OCI-LY3 (cell line): ENCODE data around the gene KDM4F.

Experiments
- H2AFZ ChIP-seq: fragments of 200-600, 300-600 bp; shearing (Covaris generic); 2 replicates; pipeline ENCODE4 v1.6.0; 2014; ENCODE audit warnings: antibody characterized with exemption, low read depth, low read length
- H3K27ac ChIP-seq: fragments of 200-600, 300-600 bp; sonication (generic); 2 replicates; pipeline ENCODE4 v1.5.1; 2014; ENCODE audit warnings: mild to moderate bottlenecking, low read length, moderate library complexity, mixed read lengths
- H3K27me3 ChIP-seq: fragments of 200-600, 300-600 bp; sonication (generic); 2 replicates; pipeline ENCODE4 v1.6.1; 2014; ENCODE audit warnings: low read depth, low read length, mixed read lengths
- H3K36me3 ChIP-seq: fragments of 200-600, 300-600 bp; sonication (generic); replicated peaks from 2 replicates; pipeline ENCODE3; 2014; ENCODE audit warnings: low read depth, low read length, mixed read lengths
- H3K4me1 ChIP-seq: fragments of 300-600, 200-600 bp; sonication (generic); 2 replicates; pipeline ENCODE4 v1.6.1; 2014; ENCODE audit warnings: low read length, mixed read lengths
- H3K4me2 ChIP-seq: fragments of 200-600, 300-600 bp; sonication (generic); 2 replicates; pipeline ENCODE4 v1.6.1; 2014; ENCODE audit warnings: low read length, mixed read lengths
- H3K4me3 ChIP-seq: fragments of 300-600, 200-600 bp; sonication (generic); 2 replicates; pipeline ENCODE4 v1.5.1; 2014; ENCODE audit warnings: antibody characterized with exemption, mild to moderate bottlenecking, low read length, moderate library complexity
- H3K79me2 ChIP-seq: fragments of 300-600, 200-600 bp; shearing (Covaris generic); 2 replicates; pipeline ENCODE4 v1.6.1; 2014; ENCODE audit warnings: mild to moderate bottlenecking, low read length, mixed read lengths
- H3K9ac ChIP-seq: fragments of 300-600, 200-600 bp; shearing (Covaris generic); 2 replicates; pipeline ENCODE4 v1.6.0; 2014; ENCODE audit warnings: mild to moderate bottlenecking, low read length, moderate library complexity
- H3K9me3 ChIP-seq: fragments of 200-600, 300-600 bp; shearing (Covaris generic); 2 replicates; pipeline ENCODE4 v1.6.1; 2014; ENCODE audit warnings: low read length, mixed read lengths; ENCODE audit not compliant: insufficient read depth
- H4K20me1 ChIP-seq: fragments of 200-600, 300-600 bp; sonication (generic); 2 replicates; pipeline ENCODE4 v1.6.1; 2016; ENCODE audit warnings: low read length, mixed read lengths; ENCODE audit not compliant: insufficient read depth
- EZH2phosphoT487 ChIP-seq: fragments of 200-600 bp; shearing (Covaris generic); IDR thresholded peaks from 2 replicates; pipeline ENCODE4 v1.6.1; 2018; ENCODE audit warnings: antibody characterized with exemption, mixed run types, low read depth
- TF ChIP-seq, protein P1 (sequence below): fragments of 200-600, 300-600 bp; sonication (generic); IDR thresholded peaks from 2 replicates; pipeline ENCODE4 v1.5.1; 2014; ENCODE audit warnings: antibody characterized with exemption, low read length, low read depth

KDM4F gene

DNA sequence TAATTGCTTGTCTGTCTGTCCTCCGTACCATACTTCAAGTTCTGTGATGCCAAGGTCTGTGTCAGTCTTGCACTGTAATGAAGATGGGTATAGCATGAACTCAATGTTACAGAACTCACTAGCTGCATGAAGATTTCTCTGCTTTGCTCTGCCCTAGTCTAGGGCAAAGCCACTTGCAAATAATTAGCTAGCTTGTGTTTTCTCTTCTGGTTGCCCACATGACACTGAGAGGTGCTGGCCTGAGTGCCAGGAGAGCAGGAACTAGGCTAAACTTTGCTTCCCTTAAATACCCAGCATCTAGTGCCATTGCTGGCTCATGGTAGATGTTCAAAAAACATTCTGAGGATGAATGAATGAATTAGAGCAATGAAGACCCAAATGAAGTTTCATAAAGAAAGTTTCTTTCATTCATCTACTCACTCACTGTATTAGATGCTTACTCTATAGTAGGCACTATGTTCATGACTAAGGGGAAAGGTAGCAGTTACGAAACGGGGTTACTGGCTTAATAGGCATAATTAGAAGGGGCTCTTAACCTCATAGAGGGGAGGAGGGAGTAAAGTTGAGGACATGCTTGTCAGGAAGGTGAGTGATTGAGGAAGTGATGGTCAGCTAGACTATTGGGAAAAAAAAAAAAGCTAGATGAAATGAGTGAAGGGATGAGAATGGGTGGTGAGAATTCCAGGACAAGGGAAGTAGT, 36.0 kb downstream of the KDM4F start:
- Histone ChIP-seq H3K27me3 (no peaks in the 10 kb centered on the region), H3K4me2 (no peak overlapping the region), H4K20me1 (no peaks in the 10 kb centered on the region), H3K9ac (no peak overlapping the region), H3K4me1 (peaks cover 6% of the 10 kb centered on the region), H3K36me3 (no peaks in the 10 kb centered on the region), H3K4me3 (no peak overlapping the region), H3K79me2 (no peaks in the 10 kb centered on the region), H3K27ac (no peak overlapping the region), H2AFZ (no peak overlapping the region), H3K9me3 (no peaks in the 10 kb centered on the region)
- TF ChIP-seq, protein P1, sequence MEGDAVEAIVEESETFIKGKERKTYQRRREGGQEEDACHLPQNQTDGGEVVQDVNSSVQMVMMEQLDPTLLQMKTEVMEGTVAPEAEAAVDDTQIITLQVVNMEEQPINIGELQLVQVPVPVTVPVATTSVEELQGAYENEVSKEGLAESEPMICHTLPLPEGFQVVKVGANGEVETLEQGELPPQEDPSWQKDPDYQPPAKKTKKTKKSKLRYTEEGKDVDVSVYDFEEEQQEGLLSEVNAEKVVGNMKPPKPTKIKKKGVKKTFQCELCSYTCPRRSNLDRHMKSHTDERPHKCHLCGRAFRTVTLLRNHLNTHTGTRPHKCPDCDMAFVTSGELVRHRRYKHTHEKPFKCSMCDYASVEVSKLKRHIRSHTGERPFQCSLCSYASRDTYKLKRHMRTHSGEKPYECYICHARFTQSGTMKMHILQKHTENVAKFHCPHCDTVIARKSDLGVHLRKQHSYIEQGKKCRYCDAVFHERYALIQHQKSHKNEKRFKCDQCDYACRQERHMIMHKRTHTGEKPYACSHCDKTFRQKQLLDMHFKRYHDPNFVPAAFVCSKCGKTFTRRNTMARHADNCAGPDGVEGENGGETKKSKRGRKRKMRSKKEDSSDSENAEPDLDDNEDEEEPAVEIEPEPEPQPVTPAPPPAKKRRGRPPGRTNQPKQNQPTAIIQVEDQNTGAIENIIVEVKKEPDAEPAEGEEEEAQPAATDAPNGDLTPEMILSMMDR: no peak
- no peak for TF ChIP-seq EZH2phosphoT487

DNA sequence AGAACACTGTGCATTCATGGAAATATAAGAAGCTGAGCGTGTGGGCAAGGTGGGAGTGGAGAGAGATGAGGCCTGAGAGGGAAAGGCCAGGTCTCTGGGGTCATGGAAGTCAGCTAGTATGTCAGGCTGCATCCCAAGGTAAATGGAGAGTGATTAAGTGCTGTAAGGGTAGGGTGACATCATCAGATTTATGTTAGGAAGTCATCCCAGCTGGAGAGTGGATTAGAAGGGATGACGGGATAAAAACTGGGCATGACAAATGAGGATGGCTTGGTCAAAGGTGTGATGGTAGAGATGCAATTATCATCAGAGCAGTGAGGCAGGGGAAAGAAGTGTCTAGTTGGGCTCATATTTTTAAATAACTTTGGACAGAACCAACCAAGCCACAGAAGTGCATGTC, 36.9 kb downstream of the KDM4F start:
- Histone ChIP-seq H3K79me2 (no peaks in the 10 kb centered on the region), H3K4me2 (no peak overlapping the region)

DNA sequence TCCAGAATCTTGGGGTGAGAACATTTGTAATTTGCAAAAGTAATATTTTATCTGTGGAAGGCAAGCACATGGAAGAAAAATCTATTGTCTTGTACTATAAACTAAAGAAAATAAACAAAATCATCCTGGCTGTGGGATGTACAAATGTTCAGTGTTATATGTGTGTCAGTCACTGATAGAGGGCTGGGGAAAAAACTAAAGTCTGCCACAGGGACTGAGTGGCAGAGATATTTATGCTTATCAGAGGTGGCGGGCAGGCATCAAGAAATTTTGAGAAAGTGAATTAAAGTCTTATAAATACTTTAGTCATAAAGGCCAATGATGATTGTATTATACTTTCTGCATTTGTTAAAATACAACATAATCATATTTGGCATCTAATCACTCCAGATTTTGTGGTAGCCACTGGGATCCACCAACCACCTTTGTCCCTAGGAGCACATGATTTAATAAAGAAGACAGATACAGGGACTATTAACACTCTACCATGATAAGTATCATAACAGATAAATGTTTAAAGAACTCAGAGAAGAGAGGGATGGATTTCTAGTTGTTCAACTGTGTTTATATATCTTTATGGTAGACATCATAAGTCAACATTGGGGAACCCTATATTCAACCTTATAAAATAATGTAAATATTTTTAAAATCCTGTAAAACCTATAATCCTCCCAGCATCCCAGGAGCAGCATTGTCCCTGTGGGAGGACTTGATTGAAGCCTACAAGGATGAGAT, 37.8 kb downstream of the KDM4F start:
- Histone ChIP-seq H3K27me3 (peaks cover 14% of the 10 kb centered on the region), H3K4me1 (peaks cover 11% of the 10 kb centered on the region), H3K4me2 (no peak overlapping the region), H3K27ac (no peak overlapping the region), H3K9ac (no peak overlapping the region), H3K36me3 (no peaks in the 10 kb centered on the region), H3K79me2 (no peaks in the 10 kb centered on the region), H3K4me3 (no peak overlapping the region), H2AFZ (no peak overlapping the region), H4K20me1 (no peaks in the 10 kb centered on the region), H3K9me3 (no peaks in the 10 kb centered on the region)
- no peak for TF ChIP-seq EZH2phosphoT487
- TF ChIP-seq, protein P1: no peak

More for the DNA sequence above, 36.9 kb downstream of the KDM4F start:
- no peaks in the 10 kb centered on the region for H3K36me3 ChIP-seq
- H4K20me1 ChIP-seq: no peaks in the 10 kb centered on the region
- no peaks in the 10 kb centered on the region for H3K9me3 ChIP-seq
- H2AFZ ChIP-seq: no peak overlapping the region
- no peak overlapping the region for H3K27ac ChIP-seq
- H3K4me1 ChIP-seq: peaks cover 11% of the 10 kb centered on the region
- TF ChIP-seq EZH2phosphoT487: no peak
- TF ChIP-seq, protein P1: no peak
- H3K4me3 ChIP-seq: no peak overlapping the region
- H3K9ac ChIP-seq: no peak overlapping the region
- peaks cover 6% of the 10 kb centered on the region; the same call in 1 of the 2 replicates for H3K27me3 ChIP-seq

DNA sequence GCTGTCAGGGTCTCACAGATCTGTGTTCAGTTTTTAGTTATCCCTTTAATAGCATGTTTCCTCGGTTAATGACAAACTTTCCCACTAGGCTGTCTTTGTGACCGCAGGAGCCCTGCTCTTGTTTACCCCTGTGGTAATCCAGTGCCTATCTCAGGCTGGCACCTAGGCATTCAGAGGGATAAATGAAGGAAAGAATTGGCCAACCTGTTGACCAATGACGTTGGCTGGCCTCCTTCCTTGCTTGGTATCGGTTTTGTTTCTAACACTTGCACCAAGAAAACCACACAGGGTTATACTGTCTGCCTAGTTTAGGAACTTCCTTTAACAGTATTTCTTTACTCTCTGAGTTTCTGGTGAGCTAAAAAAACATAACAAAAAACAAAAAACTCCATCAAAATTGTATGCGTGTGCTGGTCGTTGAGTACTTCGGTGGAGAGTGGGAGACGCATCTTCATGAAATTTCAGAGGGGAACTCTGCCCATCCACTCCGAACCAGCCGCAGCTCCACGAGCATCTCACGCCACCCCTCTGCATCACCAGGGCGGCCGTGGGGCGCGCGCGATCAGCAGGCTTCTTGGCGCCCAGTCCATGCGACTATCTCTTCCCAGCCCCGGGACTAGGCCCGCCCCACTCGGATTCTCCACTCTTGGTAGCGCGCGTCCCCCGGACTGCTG, 39.9 kb downstream of the KDM4F start:
- Histone ChIP-seq H3K4me1 (peaks cover 26% of the 10 kb centered on the region), H4K20me1 (no peaks in the 10 kb centered on the region), H3K36me3 (no peaks in the 10 kb centered on the region), H3K9me3 (no peaks in the 10 kb centered on the region), H2AFZ (peak overlapping the region; percentile 88), H3K9ac (peak overlapping the region; percentile 64), H3K79me2 (no peaks in the 10 kb centered on the region), H3K4me3 (peak overlapping the region; percentile 88), H3K27ac (no peak overlapping the region), H3K4me2 (peak overlapping the region; percentile 68), H3K27me3 (peaks cover 15% of the 10 kb centered on the region)
- TF ChIP-seq EZH2phosphoT487: no peak
- TF ChIP-seq, protein P1: no peak
